Loucy (cell line): ENCODE results near the gene ERFL.

Source experiments
- EZH2phosphoT487 ChIP-seq: fragments of 200-600 bp; IDR thresholded peaks from 2 replicates; pipeline ENCODE4 v1.6.1; 2018; ENCODE audit warnings: antibody characterized with exemption, mild to moderate bottlenecking, moderate library complexity, borderline replicate concordance
- TF ChIP-seq, protein P1 (sequence below): fragments of 200-600 bp; sonication (generic); conservative IDR thresholded peaks from 2 replicates; pipeline ENCODE4 v1.5.1; 2014; ENCODE audit warnings: mild to moderate bottlenecking, antibody characterized with exemption, low read length

GRCh38 chr19:41883821-41884733 lies 44.2 kb downstream of the ERFL start:
- TF ChIP-seq, protein P1, sequence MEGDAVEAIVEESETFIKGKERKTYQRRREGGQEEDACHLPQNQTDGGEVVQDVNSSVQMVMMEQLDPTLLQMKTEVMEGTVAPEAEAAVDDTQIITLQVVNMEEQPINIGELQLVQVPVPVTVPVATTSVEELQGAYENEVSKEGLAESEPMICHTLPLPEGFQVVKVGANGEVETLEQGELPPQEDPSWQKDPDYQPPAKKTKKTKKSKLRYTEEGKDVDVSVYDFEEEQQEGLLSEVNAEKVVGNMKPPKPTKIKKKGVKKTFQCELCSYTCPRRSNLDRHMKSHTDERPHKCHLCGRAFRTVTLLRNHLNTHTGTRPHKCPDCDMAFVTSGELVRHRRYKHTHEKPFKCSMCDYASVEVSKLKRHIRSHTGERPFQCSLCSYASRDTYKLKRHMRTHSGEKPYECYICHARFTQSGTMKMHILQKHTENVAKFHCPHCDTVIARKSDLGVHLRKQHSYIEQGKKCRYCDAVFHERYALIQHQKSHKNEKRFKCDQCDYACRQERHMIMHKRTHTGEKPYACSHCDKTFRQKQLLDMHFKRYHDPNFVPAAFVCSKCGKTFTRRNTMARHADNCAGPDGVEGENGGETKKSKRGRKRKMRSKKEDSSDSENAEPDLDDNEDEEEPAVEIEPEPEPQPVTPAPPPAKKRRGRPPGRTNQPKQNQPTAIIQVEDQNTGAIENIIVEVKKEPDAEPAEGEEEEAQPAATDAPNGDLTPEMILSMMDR, result no peak
- TF ChIP-seq EZH2phosphoT487, result no peak
